Tibial artery (tissue), 4 donors: Measurements from ENCODE around the gene JOSD1.

Experiments
- DNase-seq, 2 donors: peaks; one replicate each; pipeline ENCODE4 v3.0.0-alpha.2; 2019
- H3K27ac ChIP-seq, 2 donors: fragments of 200-600 bp; sonication (generic) in 1 of 2; 1 replicate in 1 of 2; 2 replicates in 1 of 2; pipeline ENCODE4 v1.5.1; 2018 to 2019; ENCODE audit warnings: mild to moderate bottlenecking in 1 of 2
- H3K27me3 ChIP-seq, 2 donors: fragments of 200-600 bp; sonication (generic) in 1 of 2; one replicate each; pipeline versions ENCODE4 v1.5.1 to v1.6.0; 2016 to 2019
- H3K36me3 ChIP-seq, 3 donors: fragments of 200-600 bp; sonication (generic) in 2 of 3; one replicate each; pipeline ENCODE4 v1.5.1; 2016 to 2019; ENCODE audit warnings: mild to moderate bottlenecking in 2 of 3
- H3K4me1 ChIP-seq, 4 donors: fragments of 200-600 bp; sonication (generic) in 2 of 4; 1 replicate in 3 of 4; 2 replicates in 1 of 4; pipeline ENCODE4 v1.5.1; 2016 to 2019
- H3K4me3 ChIP-seq, 2 donors: fragments of 200-600 bp; sonication (generic) in 1 of 2; 1 replicate in 1 of 2; 2 replicates in 1 of 2; pipeline ENCODE4 v1.5.1; 2018 to 2019; ENCODE audit warnings: mild to moderate bottlenecking in 2 of 2
- H3K9me3 ChIP-seq, 3 donors: fragments of 200-600 bp; sonication (generic) in 1 of 3; one replicate each; pipeline ENCODE4 v1.5.1; 2016 to 2019
- intact Hi-C: fragments of 100-400 bp; cut with DNase I; formaldehyde crosslinking; loops from one replicate; pipeline ENCODE4 v1.15.0; 2023; ENCODE audit warnings: low total_unique reads
- TF ChIP-seq, protein P1 (sequence below), 2 experiments: fragments of 200-600 bp in 1 of 2; fragments of 450-650 bp in 1 of 2; IDR thresholded peaks; one replicate each; pipeline ENCODE4 v1.5.1; 2017 to 2019; ENCODE audit warnings: antibody characterized with exemption in 2 of 2, mild to moderate bottlenecking in 1 of 2, moderate library complexity in 1 of 2

JOSD1 gene

DNA sequence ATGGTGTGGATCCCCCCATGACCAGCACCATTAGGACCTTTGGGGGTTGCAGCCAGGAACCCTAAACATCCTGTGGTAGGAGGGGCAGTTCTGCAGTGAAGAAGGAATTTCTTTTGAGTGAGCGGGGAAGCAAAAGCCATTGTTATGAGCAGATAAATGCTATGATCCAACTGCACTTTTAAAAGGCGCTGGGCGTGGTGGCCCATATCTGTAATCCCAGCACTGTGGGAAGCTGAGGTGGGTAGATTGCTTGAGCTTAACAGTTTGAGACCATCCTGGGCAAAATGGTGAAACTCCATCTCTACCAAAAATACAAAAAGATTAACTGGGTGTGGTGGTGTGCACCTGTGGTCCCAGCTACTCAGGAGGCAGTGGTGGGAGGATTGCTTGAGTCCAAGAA lies 24.9 kb downstream of the JOSD1 start:
- Histone ChIP-seq H3K36me3 (peaks cover 12 to 33% (median 26%) of the 10 kb centered on the region in 3 donors), H3K4me1 (peaks cover 0 to 4% (median 2%) of the 10 kb centered on the region in 4 donors), H3K27ac (no peak overlapping the region), H3K9me3 (no peaks in the 10 kb centered on the region), H3K27me3 (no peaks in the 10 kb centered on the region), H3K4me3 (no peak overlapping the region)
- TF ChIP-seq, protein P1, sequence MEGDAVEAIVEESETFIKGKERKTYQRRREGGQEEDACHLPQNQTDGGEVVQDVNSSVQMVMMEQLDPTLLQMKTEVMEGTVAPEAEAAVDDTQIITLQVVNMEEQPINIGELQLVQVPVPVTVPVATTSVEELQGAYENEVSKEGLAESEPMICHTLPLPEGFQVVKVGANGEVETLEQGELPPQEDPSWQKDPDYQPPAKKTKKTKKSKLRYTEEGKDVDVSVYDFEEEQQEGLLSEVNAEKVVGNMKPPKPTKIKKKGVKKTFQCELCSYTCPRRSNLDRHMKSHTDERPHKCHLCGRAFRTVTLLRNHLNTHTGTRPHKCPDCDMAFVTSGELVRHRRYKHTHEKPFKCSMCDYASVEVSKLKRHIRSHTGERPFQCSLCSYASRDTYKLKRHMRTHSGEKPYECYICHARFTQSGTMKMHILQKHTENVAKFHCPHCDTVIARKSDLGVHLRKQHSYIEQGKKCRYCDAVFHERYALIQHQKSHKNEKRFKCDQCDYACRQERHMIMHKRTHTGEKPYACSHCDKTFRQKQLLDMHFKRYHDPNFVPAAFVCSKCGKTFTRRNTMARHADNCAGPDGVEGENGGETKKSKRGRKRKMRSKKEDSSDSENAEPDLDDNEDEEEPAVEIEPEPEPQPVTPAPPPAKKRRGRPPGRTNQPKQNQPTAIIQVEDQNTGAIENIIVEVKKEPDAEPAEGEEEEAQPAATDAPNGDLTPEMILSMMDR (IDR thresholded peaks at IDR 0.05) = no peak
- intact Hi-C loops = no loop called here
- DNase-seq = no peak

DNA sequence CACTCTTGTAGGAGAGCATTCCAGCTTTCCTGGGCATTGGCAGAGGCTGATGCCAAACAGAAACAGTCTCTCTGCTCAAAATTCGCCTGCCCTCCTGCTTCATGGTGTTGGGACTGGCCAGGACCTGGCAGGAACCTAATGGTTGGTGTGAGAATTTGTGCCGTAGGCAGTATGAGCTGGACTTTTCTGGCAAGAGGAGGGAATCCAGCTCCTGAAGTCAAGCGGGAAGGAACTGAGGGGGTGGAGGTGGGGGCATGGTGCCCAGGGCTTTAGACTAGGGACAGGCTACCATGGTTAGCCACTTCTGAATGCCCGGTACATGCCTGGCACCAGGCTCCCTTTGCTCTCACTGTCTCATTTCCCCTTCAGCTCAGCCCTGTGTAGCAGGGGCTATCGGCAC lies 25.9 kb downstream of the JOSD1 start:
- Histone ChIP-seq H3K27me3 (no peaks in the 10 kb centered on the region), H3K4me3 (no peak overlapping the region), H3K36me3 (peaks cover 14 to 38% (median 29%) of the 10 kb centered on the region in 3 donors), H3K9me3 (no peaks in the 10 kb centered on the region), H3K4me1 (peaks cover 0 to 4% (median 2%) of the 10 kb centered on the region in 4 donors), H3K27ac (no peak overlapping the region)
- intact Hi-C loops = no loop called here
- TF ChIP-seq, protein P1 (IDR thresholded peaks at IDR 0.05) = no peak
- peak in 1 of 2 donors; percentile 70 for DNase-seq

DNA sequence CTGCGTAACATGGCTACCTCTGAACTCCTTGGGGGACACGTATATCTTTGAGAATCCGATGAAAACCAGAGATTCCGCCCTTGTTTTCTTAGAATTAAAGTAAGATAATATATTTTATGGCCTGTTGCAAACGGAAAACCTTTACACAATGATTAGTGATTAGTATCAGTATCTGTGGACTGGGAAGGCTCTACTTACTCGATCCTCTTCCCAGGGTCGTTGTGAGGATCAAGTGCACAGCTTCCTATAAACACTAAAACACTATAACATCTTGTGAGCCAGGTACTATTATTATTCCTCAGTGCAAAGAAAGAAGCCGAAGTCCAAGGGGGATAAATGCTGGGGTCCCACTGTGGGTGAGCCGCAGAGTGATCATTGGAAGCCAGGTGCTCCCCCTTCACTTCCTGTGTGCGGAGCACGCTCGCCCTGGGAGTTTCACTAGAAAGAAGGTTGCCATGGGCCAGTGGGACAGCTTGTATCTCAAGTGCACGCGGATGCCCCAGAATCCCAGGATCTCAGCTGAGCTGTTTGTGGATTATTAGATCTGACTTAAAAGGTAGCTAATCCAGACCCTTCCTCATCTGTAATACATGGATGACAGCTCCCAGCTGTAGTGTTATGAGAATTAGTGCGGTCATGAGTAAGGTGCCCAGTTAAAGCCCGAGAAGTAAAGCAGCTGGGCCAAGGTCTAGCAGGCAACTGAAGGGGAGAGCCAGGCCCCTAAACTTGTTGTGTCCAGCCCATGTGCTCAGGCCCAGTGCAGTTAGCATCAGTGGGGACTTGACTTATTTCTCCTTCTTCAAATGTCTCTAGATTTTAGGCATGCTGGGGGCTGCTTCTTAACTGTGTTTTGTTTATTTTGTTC lies 43.5 kb downstream of the JOSD1 start:
- DNase-seq = no peak
- H3K27ac ChIP-seq = peak overlapping the region; percentile 81 to 85
- H3K27me3 ChIP-seq = no peaks in the 10 kb centered on the region
- intact Hi-C loops = no loop called here
- peak overlapping the region; percentile 76 to 78 for H3K4me3 ChIP-seq
- no peaks in the 10 kb centered on the region for H3K9me3 ChIP-seq
- H3K4me1 ChIP-seq = peaks cover 0 to 22% (median 14%) of the 10 kb centered on the region in 4 donors
- peaks cover 0 to 13% (median 6%) of the 10 kb centered on the region in 3 donors for H3K36me3 ChIP-seq
- TF ChIP-seq, protein P1 (IDR thresholded peaks at IDR 0.05) = no peak

DNA sequence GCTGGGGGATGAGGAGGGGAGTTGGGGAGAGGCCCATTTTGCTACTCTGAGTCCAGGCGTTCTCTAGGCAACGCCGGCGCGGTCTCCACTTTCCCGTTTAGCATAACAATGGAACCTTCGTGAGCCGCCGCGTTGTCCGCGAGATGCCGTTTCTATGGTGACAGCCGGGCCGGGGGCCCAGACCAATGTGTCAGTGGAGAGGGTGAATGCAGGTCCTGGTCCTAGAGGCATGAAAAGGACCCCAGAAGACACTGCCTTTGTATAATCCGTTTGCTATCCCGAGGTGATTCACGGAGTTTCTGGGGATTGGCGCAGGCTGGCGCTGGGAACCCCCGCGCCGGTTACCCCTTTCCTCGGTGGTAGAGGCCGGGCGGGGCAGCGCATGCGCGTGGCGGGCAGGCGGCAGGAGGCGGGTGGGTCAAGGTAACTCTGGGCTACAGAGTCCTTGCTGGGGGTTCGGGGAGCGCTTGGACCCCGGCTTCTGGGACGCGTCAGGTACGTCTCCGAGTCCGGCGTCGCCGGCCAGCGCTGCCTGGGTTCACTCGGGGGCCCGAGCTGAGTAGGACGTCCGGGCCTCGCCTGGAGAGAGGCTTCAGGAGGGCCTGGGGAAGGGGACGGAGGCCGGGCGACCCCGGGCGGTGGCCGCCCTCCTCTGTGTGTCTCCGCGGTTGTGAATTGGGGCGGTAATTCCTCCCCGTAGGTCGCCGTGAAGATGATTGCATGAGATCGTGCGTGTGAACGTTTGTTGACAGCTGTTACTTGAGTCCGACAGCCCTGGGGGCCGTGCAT lies 44.3 kb downstream of the JOSD1 start, which contains the start of the genes CBY1 and FAM227A:
Gene CBY1 (plus strand): TSS at position 383 of the 789 bp plus-strand sequence. CDS start 11,417 bp downstream, outside the sequence.
Gene FAM227A (minus strand): TSS at position 137 of the 789 bp plus-strand sequence. CDS start 6,224 bp downstream, outside the sequence.
- Histone ChIP-seq H3K4me3 (peak within 1 kb of the TSS; percentile 76 to 78), H3K4me1 (peaks cover 0 to 22% (median 14%) of the 10 kb centered on the region in 4 donors), H3K9me3 (no peaks in the 10 kb centered on the region), H3K27me3 (no peaks in the 10 kb centered on the region), H3K27ac (peak within 1 kb of the TSS; percentile 81 to 85), H3K36me3 (peaks cover 0 to 7% (median 6%) of the 10 kb centered on the region in 3 donors)
- TF ChIP-seq, protein P1 (IDR thresholded peaks at IDR 0.05) = no peak
- intact Hi-C loops = no loop called here
- peak; percentile 86 to 88 for DNase-seq

DNA sequence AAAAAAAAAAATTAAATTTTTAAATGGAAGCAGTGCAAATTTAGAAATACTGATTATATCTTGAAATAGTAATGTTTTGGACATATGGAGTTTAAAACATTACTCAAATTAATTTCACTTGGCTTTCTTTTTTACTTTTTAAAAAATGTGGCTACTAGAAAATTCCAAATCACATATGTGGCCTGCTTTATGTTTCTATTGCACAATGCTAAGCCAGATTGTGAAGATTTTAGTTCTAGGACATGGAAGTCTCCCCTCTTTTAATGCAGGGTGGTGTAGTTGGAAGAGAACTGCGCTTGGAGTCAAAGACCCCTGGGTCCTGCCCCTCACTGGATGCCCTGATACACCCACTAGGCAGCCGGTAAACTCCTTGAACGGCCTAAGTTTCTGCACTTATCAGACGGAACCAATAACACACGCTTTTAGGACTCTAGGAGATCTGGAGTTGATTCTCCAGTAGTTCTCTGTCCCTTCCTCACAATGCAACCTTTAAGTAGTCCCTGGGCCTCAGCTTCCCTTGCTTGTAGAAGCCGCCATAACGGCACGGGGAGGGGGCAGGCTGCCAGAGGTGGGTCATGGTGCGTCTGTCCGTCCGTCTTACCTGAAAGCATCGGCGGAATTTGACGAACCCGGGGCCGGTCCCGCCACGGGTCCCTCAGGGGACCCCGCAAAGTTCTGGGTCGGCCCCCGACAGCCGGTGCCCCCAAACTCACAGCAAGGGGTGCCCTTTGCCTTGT lies 45.1 kb downstream of the JOSD1 start:
- DNase-seq = no peak
- Histone ChIP-seq H3K27me3 (no peaks in the 10 kb centered on the region), H3K4me1 (peaks cover 0 to 22% (median 14%) of the 10 kb centered on the region in 4 donors), H3K27ac (peak overlapping the region; percentile 81 to 85), H3K9me3 (no peaks in the 10 kb centered on the region), H3K4me3 (peak overlapping the region; percentile 76 to 78), H3K36me3 (no peaks in the 10 kb centered on the region)
- intact Hi-C loops = no loop called here
- TF ChIP-seq, protein P1 (IDR thresholded peaks at IDR 0.05) = no peak
